ENCODE data around the gene FZD8. TPM values are rescaled to one million over a fixed set of nuclear protein-coding genes. Genes with fewer than 3 reads are reported as not detected.

The FZD8 gene
- polyA plus RNA-seq, 3 donors, result 0.04 to 0.24 TPM; not detected in 1

- peaks cover 69 to 76% (median 75%) of the 10 kb centered on the region in 3 donors for H3K27me3 Mint-ChIP-seq (ENCODE audit: low read depth in 3 of 3)
- Histone ChIP-seq H2AFZ (ENCODE audit: insufficient read depth, low read depth, low read length, poor library complexity, severe bottlenecking) (no peak overlapping the region), H3K36me3 (replicated peaks in 1 of 2; ENCODE audit: control insufficient read depth in 1 of 2, insufficient read depth in 2 of 2, low read length in 2 of 2) (no peaks in the 10 kb centered on the region), H3K27me3 (ENCODE audit: control insufficient read depth in 2 of 2, insufficient read depth in 2 of 2, low read length in 2 of 2) (peaks cover 64 to 71% of the 10 kb centered on the region in 2 donors), H3K79me2 (ENCODE audit: insufficient read depth, low read length) (no peaks in the 10 kb centered on the region), H4K20me1 (ENCODE audit: insufficient read depth, low read length) (no peaks in the 10 kb centered on the region), H3K9me3 (replicated peaks in 1 of 2; ENCODE audit: control insufficient read depth in 1 of 2, insufficient read depth in 1 of 2, low read length in 2 of 2) (peaks cover 0 to 17% of the 10 kb centered on the region in 2 donors), H3K27ac (ENCODE audit: low read depth in 1 of 2, low read length in 2 of 2) (no peak overlapping the region), H3K4me1 (ENCODE audit: control insufficient read depth in 1 of 2, insufficient read depth in 2 of 2, low read length in 2 of 2) (peaks cover 34 to 45% of the 10 kb centered on the region in 2 donors), H3K9ac (ENCODE audit: insufficient read depth, low read length, poor library complexity, severe bottlenecking) (no peak overlapping the region), H3K4me2 (replicated peaks; ENCODE audit: extremely low read depth, low read length, poor library complexity, severe bottlenecking) (no peak overlapping the region), H3K4me3 (replicated peaks in 1 of 3; ENCODE audit: low read depth in 2 of 3, low read length in 3 of 3) (no peak overlapping the region)
- peaks cover 0 to 7% of the 10 kb centered on the region in 2 donors for H3K36me3 Mint-ChIP-seq
- no peak for TF ChIP-seq CTCF (IDR thresholded peaks at IDR 0.05)
- H3K27ac Mint-ChIP-seq, result no peak overlapping the region
- DNase-seq, result no peak
- WGBS (ENCODE audit: insufficient coverage), result 2% methylated on average over 38 of the region's 57 CpGs
- H3K4me3 Mint-ChIP-seq, result peak overlapping the region in 1 of 2 donors; percentile 86
- intact Hi-C loops (cut with micrococcal nuclease), result no loop called here
- peaks cover 0 to 33% (median 24%) of the 10 kb centered on the region in 7 donors for H3K9me3 Mint-ChIP-seq
- peaks cover 31% of the 10 kb centered on the region for H3K4me1 Mint-ChIP-seq
Measured at GRCh38 chr10:35639021-35639727, 2.9 kb downstream of the FZD8 start.

GRCh38 chr10:35638101-35638500 is 4.0 kb downstream of the FZD8 start:
- no CpG with 5 or more reads among the region's 4 CpGs for WGBS (ENCODE audit: insufficient coverage)
- Histone ChIP-seq H3K9ac (ENCODE audit: insufficient read depth, low read length, poor library complexity, severe bottlenecking) (no peak overlapping the region), H3K4me1 (ENCODE audit: control insufficient read depth in 1 of 2, insufficient read depth in 2 of 2, low read length in 2 of 2) (peaks cover 24 to 34% of the 10 kb centered on the region in 2 donors), H3K4me3 (replicated peaks in 1 of 3; ENCODE audit: low read depth in 2 of 3, low read length in 3 of 3) (no peak overlapping the region), H3K27me3 (ENCODE audit: control insufficient read depth in 2 of 2, insufficient read depth in 2 of 2, low read length in 2 of 2) (peaks cover 54 to 61% of the 10 kb centered on the region in 2 donors), H2AFZ (ENCODE audit: insufficient read depth, low read depth, low read length, poor library complexity, severe bottlenecking) (no peak overlapping the region), H3K4me2 (replicated peaks; ENCODE audit: extremely low read depth, low read length, poor library complexity, severe bottlenecking) (no peak overlapping the region), H3K79me2 (ENCODE audit: insufficient read depth, low read length) (no peaks in the 10 kb centered on the region), H3K36me3 (replicated peaks in 1 of 2; ENCODE audit: control insufficient read depth in 1 of 2, insufficient read depth in 2 of 2, low read length in 2 of 2) (no peaks in the 10 kb centered on the region), H3K27ac (ENCODE audit: low read depth in 1 of 2, low read length in 2 of 2) (no peak overlapping the region), H3K9me3 (replicated peaks in 1 of 2; ENCODE audit: control insufficient read depth in 1 of 2, insufficient read depth in 1 of 2, low read length in 2 of 2) (peaks cover 0 to 10% of the 10 kb centered on the region in 2 donors), H4K20me1 (ENCODE audit: insufficient read depth, low read length) (no peaks in the 10 kb centered on the region)
- Mint-ChIP-seq H3K4me1 (peaks cover 22% of the 10 kb centered on the region), H3K9me3 (peaks cover 0 to 26% (median 17%) of the 10 kb centered on the region in 7 donors), H3K27ac (no peak overlapping the region), H3K36me3 (peaks cover 0 to 3% of the 10 kb centered on the region in 2 donors), H3K4me3 (peak overlapping the region in 1 of 2 donors; percentile 77), H3K27me3 (ENCODE audit: low read depth in 3 of 3) (peaks cover 61 to 67% (median 64%) of the 10 kb centered on the region in 3 donors)
- intact Hi-C loops (cut with micrococcal nuclease), result no loop called here
- no peak for TF ChIP-seq CTCF (IDR thresholded peaks at IDR 0.05)
- no peak for DNase-seq
